Spinal cord (tissue), 10 donors: Measurements from ENCODE around the gene TENT5A. TPM values are rescaled to one million over a fixed set of nuclear protein-coding genes. Genes with fewer than 3 reads are reported as not detected.
"Not testable (repeated sequence)": the region's sequence is repeated elsewhere in the genome, so short reads cannot be mapped to it uniquely, and the experiment has no call there.

Experiments used
- DNase-seq, 6 donors: peaks; one replicate each; pipeline versions ENCODE4 v3.0.0 to v3.0.0-alpha.2; 2013 to 2015; ENCODE audit warnings: low spot score in 6 of 6, low read depth in 4 of 6
- H3K27ac ChIP-seq: one replicate; pipeline ENCODE4 v1.5.1; 2013; ENCODE audit warnings: low read depth, low read length, control low read depth
- H3K27me3 ChIP-seq: one replicate; pipeline ENCODE4 v1.6.1; 2013; ENCODE audit warnings: low read length; ENCODE audit not compliant: control insufficient read depth, insufficient read depth
- H3K36me3 ChIP-seq: one replicate; pipeline ENCODE4 v1.6.1; 2013; ENCODE audit warnings: low read length; ENCODE audit not compliant: control insufficient read depth, insufficient read depth
- H3K4me1 ChIP-seq: one replicate; pipeline ENCODE4 v1.6.1; 2013; ENCODE audit warnings: low read length; ENCODE audit not compliant: control insufficient read depth, insufficient read depth
- H3K4me3 ChIP-seq: one replicate; pipeline ENCODE4 v1.5.1; 2013; ENCODE audit warnings: low read depth, low read length, control low read depth
- H3K9me3 ChIP-seq: one replicate; pipeline ENCODE4 v1.6.1; 2013; ENCODE audit warnings: low read length; ENCODE audit not compliant: control insufficient read depth, insufficient read depth
- WGBS: methylation state at CpG from one replicate; pipeline ENCODE4 v1.1.5; 2013; ENCODE audit warnings: missing lambda C conversion rate; ENCODE audit not compliant: insufficient coverage; 5-methylcytosine and 5-hydroxymethylcytosine counted together
- polyA plus RNA-seq, 2 donors: library from polyadenylated mRNA; unstranded; fragments of 120-200 nt; gene quantifications; one replicate each; pipeline ENCODE4 v1.2.1, GENCODE V29; 2013; ENCODE audit not compliant: insufficient read length in 2 of 2
- total RNA-seq, 2 donors: library from RNA; depleted of rRNA in 1 of 2; stranded (reverse); fragments of 120-200 nt in 1 of 2; fragments of >200 nt in 1 of 2; gene quantifications; one replicate each; pipeline versions ENCODE4 v1.2.3 to v1.2.4, GENCODE V29; 2013 to 2014
- donor health status: healthy.

Gene TENT5A
- total and polyA plus RNA-seq, 4 donors = 8.9 to 35.3 (median 17.3) TPM

DNA sequence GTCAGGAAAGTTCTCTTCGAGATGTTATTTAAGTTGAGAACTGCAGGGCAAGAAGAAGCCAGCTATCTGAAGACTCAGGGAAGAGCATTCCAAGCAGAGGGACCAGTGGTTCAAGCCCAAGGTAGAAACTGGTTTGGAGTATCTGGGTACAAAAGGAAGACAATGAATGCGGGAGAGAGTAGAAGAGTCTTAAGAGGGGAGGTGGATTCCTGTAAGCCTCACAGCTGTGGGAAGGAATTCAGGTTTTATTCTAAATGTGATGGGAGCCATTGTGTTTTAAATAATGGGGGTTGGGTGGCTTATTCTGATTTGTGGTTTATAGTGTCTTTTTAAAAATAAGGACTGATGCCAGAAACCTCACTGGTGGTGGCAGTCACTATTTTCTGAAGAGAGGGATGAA, 37.6 kb upstream of the TENT5A start:
- no peaks in the 10 kb centered on the region for H3K4me1 ChIP-seq
- H3K36me3 ChIP-seq = no peaks in the 10 kb centered on the region
- 81% methylated on average over 2 of the region's 2 CpGs for WGBS
- no peak for DNase-seq
- no peaks in the 10 kb centered on the region for H3K9me3 ChIP-seq
- H3K27ac ChIP-seq = no peak overlapping the region
- no peaks in the 10 kb centered on the region for H3K27me3 ChIP-seq
- H3K4me3 ChIP-seq = no peak overlapping the region

- no peaks in the 10 kb centered on the region for H3K9me3 ChIP-seq
- no peak overlapping the region for H3K4me3 ChIP-seq
- no peaks in the 10 kb centered on the region for H3K27me3 ChIP-seq
- H3K4me1 ChIP-seq = no peaks in the 10 kb centered on the region
- no peaks in the 10 kb centered on the region for H3K36me3 ChIP-seq
- no peak for DNase-seq
- no peak overlapping the region for H3K27ac ChIP-seq
- no CpG with 5 or more reads among the region's 1 CpG for WGBS
Observed at GRCh38 chr6:81789291-81789690, 36.8 kb upstream of the TENT5A start.

DNA sequence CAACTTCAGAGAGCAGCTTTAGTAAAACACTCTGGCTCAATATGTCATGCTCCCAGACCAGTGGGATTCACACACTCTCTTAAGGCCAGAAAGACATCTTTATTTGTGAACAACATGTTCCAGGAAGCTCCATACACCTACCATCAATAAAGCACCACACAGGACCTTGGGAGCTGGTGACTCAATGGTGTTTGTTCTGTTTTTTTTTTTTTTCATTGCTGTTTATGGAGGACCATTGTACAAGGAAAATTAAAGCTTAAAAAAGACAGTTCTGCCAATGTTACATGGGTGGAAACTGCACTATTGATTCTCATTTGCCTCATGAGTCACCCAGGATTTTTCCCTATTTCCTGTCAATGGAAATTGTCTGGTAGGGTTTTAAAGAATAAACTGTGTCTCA, 36.3 kb upstream of the TENT5A start:
- no peak overlapping the region for H3K27ac ChIP-seq
- no peaks in the 10 kb centered on the region for H3K27me3 ChIP-seq
- H3K4me1 ChIP-seq = no peaks in the 10 kb centered on the region
- no peak overlapping the region for H3K4me3 ChIP-seq
- no peaks in the 10 kb centered on the region for H3K9me3 ChIP-seq
- DNase-seq = no peak
- no peaks in the 10 kb centered on the region for H3K36me3 ChIP-seq

GRCh38 chr6:81787313-81788068, 35.0 kb upstream of the TENT5A start:
- H3K4me1 ChIP-seq = no peaks in the 10 kb centered on the region
- no peak overlapping the region for H3K27ac ChIP-seq

DNA sequence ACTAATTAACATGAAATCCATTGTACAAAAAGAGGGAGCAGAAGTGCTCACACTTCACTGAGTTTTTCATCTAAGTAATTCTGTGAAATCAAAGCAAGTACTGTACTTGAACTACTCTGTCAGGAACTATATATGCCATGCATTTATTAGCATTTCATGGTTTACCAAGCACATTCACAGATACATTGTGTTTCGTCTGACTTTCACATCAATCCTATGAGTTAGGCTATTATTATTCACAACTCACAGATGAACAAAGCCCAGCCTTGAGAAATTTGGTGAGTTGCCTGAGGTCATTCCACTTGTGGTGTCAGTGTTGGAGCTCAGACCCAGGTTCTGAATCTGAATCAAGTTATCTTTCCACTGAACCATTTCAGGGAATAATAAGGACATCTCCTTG, 33.7 kb upstream of the TENT5A start:
- Histone ChIP-seq H3K27ac (no peak overlapping the region), H3K4me1 (no peaks in the 10 kb centered on the region), H3K9me3 (no peaks in the 10 kb centered on the region), H3K4me3 (no peak overlapping the region), H3K36me3 (no peaks in the 10 kb centered on the region), H3K27me3 (no peaks in the 10 kb centered on the region)
- no peak for DNase-seq
- 0% methylated on average over 1 of the region's 1 CpG for WGBS

More at GRCh38 chr6:81787313-81788068, 35.0 kb upstream of the TENT5A start:
- no CpG with 5 or more reads among the region's 3 CpGs for WGBS
- Histone ChIP-seq H3K9me3 (no peaks in the 10 kb centered on the region), H3K36me3 (no peaks in the 10 kb centered on the region), H3K27me3 (no peaks in the 10 kb centered on the region), H3K4me3 (no peak overlapping the region)
- no peak for DNase-seq

DNA sequence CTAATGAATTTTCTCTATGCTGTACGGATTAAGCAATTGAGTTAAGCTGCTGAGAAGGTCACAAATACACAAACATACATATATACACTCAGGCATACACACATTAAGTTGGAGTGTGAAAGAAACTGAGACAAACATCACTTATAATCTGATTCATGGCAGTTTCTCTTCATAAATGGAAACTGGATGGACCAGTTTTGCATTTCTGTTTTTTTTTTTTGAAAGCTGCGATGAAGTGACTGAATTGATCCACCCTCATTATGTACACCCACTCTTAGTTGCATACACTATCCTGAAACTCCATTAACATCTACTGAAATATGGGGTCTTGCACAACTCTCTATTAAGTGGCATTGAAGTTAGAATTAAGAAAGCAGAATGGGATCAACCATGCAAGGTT, 32.9 kb upstream of the TENT5A start:
- H3K27me3 ChIP-seq = no peaks in the 10 kb centered on the region
- no peaks in the 10 kb centered on the region for H3K4me1 ChIP-seq
- no peaks in the 10 kb centered on the region for H3K9me3 ChIP-seq
- no peak for DNase-seq
- no peak overlapping the region for H3K4me3 ChIP-seq
- no CpG with 5 or more reads among the region's 2 CpGs for WGBS
- H3K27ac ChIP-seq = no peak overlapping the region
- no peaks in the 10 kb centered on the region for H3K36me3 ChIP-seq

GRCh38 chr6:81783893-81784292, 31.4 kb upstream of the TENT5A start:
- Histone ChIP-seq H3K27me3 (no peaks in the 10 kb centered on the region), H3K36me3 (no peaks in the 10 kb centered on the region), H3K4me1 (no peaks in the 10 kb centered on the region), H3K4me3 (no peak overlapping the region), H3K27ac (no peak overlapping the region), H3K9me3 (no peaks in the 10 kb centered on the region)
- WGBS = no CpG with 5 or more reads among the region's 2 CpGs
- no peak for DNase-seq

GRCh38 chr6:81781624-81782023, 29.1 kb upstream of the TENT5A start:
- H3K4me1 ChIP-seq = no peaks in the 10 kb centered on the region
- no peak for DNase-seq
- WGBS = no CpG with 5 or more reads among the region's 2 CpGs
- no peak overlapping the region for H3K27ac ChIP-seq
- H3K4me3 ChIP-seq = no peak overlapping the region
- H3K36me3 ChIP-seq = no peaks in the 10 kb centered on the region
- no peaks in the 10 kb centered on the region for H3K27me3 ChIP-seq
- no peaks in the 10 kb centered on the region for H3K9me3 ChIP-seq

- Histone ChIP-seq H3K9me3 (no peaks in the 10 kb centered on the region), H3K36me3 (no peaks in the 10 kb centered on the region), H3K27me3 (no peaks in the 10 kb centered on the region), H3K4me1 (no peaks in the 10 kb centered on the region), H3K4me3 (no peak overlapping the region), H3K27ac (no peak overlapping the region)
- DNase-seq = no peak
- WGBS = no CpG with 5 or more reads among the region's 2 CpGs
Observed at GRCh38 chr6:81777586-81778268, 25.2 kb upstream of the TENT5A start.

- H3K36me3 ChIP-seq, H3K27me3 ChIP-seq, H3K9me3 ChIP-seq, H3K4me3 ChIP-seq, H3K27ac ChIP-seq, DNase-seq, H3K4me1 ChIP-seq: not testable (repeated sequence)
- WGBS = no CpG with 5 or more reads among the region's 4 CpGs
Observed at GRCh38 chr6:81776219-81776618, 23.7 kb upstream of the TENT5A start.
